Measurements from ENCODE around the gene ANTXRL.
"Not testable (repeated sequence)": the region's sequence is repeated elsewhere in the genome, so short reads cannot be mapped to it uniquely, and the experiment has no call there.

The ANTXRL gene

GRCh38 chr10:46310851-46311250, 24.1 kb downstream of the ANTXRL start:
- DNase-seq: no peak

- no peak for DNase-seq
Observed at GRCh38 chr10:46311501-46311951, 24.7 kb downstream of the ANTXRL start.

GRCh38 chr10:46311961-46312431, 25.2 kb downstream of the ANTXRL start:
- DNase-seq: not testable (repeated sequence)

DNA sequence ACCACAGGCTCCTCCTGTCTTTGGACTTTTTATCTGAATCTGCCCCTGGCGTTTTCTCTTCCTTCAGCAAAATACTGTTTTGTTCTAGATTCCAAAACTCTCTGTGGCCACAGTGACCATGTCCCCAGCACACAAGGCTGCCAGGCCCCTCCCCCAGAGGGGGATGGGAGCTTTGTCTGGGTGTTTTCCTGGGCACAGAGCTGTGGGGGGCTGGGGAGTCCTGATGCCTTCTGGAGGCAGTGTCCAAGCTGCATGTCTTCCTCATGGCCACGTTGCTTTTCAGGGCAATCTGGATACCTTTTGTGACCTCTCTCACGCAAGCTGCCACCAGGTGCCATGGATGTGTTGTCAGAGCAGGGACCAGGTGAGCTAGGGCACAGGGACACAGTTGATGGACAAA, 26.2 kb downstream of the ANTXRL start:
- DNase-seq: no peak

DNA sequence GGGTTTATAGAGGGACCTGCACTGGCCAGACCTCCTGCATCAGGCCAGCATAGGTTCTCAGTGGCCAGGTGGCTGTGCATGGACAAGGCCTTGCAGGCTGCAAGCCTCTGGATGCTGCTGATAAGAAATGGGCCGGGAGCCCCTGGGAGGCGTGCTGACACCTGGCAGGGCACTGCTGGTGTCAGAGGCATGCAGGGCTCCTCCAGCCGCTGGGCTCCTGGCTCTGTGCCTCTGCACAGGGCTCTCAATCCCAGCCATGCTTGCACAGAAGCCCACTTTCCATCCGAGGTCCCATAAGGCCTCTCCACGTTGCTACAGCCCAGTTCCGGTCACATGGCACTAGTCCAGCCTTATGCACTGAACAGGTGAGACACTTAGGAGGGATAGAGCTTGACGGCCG, 27.3 kb downstream of the ANTXRL start:
- no peak for DNase-seq

DNA sequence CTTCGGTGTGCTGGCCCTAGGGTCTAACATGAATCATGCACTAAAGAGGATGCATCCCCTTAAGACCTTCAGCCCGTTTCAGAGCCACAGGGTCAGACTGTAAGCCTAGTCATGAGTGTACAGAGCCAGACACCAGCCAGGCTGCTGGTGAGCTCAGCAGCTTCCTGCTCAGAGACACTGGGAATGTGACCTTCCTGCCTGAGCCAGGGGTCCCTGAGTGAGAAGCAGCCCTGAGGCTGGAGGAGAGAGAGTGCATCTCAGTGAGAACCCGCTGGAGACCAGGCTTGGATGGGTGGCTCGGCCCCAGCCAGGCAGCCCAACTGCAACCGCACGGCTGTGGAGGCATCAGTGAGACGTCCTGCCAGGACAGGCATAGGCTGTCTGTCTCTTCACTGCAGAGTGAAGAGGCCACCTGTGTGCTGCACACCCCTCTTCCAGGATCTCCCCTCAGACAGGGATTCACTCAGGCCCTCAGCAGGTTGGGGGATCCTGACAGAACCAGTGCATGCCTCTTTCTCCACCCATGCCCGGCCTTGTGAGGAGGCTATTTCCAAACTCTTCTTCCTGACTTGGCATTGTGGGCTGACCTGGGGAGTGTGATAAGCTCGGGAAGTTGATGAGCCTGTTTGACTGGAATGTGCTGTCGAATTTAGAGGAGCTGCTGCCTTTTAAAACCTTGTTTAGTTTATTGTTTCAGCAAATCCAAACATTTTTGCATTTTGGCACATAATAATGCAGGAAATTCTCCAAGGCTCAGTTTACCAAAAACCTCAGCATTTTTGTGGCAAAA, 28.5 kb downstream of the ANTXRL start:
- not testable (repeated sequence) for DNase-seq

- no peak for DNase-seq
Observed at GRCh38 chr10:46317370-46317769, 30.6 kb downstream of the ANTXRL start.

- no peak for DNase-seq
Observed at GRCh38 chr10:46317889-46318288, 31.1 kb downstream of the ANTXRL start.

DNA sequence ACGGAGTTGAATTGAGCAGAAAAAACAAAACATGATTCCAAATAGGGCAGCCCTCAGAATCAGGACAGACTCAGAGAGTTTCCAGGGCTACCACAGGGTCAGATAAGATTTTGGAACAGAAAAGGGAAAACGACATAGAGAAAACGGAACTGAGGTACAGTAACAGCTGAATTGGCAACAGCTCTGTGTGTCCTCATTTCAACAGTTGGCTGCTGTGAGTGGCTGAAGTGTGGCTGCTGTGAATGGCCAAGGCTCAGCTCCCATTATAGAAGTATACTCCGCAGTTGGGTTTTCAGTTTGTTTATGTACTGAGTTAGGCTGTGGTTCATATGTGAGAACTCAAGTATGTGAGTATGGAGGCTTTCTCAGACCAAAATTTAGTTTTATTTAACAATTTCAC, 32.0 kb downstream of the ANTXRL start:
- no peak for DNase-seq

DNA sequence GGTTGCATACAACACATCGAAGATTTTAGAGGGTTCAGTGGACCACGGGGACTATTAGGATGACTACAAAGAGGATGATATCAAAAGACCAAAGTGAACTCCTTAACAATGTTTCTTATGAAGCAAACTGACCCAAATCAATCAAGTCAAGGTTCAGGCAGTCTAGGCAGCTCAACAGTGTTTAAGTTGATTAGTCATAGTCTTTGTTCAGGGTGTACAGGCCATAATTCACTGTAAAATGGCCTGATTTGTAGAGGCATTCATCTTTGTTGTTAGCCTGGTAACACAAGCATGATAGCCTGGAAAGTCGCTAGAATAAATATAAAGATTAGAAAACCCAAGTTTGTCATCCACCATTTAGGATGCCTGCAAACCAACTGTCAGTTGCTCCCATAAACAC, 32.6 kb downstream of the ANTXRL start:
- no peak for DNase-seq

GRCh38 chr10:46321770-46322169, 35.0 kb downstream of the ANTXRL start:
- no peak for DNase-seq

GRCh38 chr10:46323176-46323575, 36.4 kb downstream of the ANTXRL start:
- DNase-seq: no peak

GRCh38 chr10:46325021-46325420, 38.2 kb downstream of the ANTXRL start:
- DNase-seq: no peak

- no peak for DNase-seq
Observed at GRCh38 chr10:46326066-46326465, 39.3 kb downstream of the ANTXRL start.

GRCh38 chr10:46326971-46327370, 40.2 kb downstream of the ANTXRL start:
- no peak for DNase-seq

- no peak for DNase-seq
Observed at GRCh38 chr10:46327685-46328084, 40.9 kb downstream of the ANTXRL start.

GRCh38 chr10:46328853-46329689, 42.3 kb downstream of the ANTXRL start:
- no peak for DNase-seq

GRCh38 chr10:46329690-46330016, 42.9 kb downstream of the ANTXRL start:
- no peak for DNase-seq

DNA sequence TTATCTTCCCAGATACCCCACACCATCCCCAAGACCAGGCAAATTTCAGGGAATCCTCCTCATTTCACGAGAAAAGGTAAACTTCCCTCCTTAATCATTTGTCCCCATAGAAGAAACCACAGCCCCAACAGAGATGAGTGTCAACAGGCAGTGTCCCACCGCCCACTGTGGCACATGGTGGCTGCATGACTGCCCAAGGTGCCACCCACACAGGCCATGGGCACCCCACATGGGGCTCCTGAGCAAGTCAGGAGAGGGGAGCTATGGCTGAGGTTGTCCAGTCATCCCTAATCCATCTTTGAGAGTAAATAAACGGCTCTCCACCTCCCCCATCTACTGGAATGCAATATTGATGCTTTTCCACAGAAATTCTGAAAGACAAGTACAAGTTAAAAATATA, 44.1 kb downstream of the ANTXRL start:
- DNase-seq: no peak

DNA sequence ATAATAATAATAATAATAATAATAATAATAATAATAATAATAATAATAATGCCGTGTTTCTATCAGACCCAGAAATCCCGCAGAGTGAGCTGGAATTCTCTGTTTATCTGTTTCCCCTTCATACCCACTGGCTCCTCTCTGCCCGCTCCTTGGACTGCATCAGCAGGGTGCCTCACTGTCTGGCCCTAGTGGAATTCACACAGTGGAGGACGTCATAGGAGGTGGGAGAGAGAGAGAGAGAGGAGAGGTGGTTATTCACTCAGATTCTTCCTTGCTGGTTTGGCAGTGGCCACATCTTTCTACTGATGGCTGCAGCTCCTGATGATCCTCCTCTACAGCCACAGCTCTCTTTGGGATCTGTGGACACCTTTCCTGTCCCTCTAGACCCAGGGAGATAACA, 78.7 kb downstream of the ANTXRL start:
- not testable (repeated sequence) for DNase-seq

GRCh38 chr10:46367209-46367608, 80.4 kb downstream of the ANTXRL start:
- not testable (repeated sequence) for DNase-seq

GRCh38 chr10:46367666-46368240, 81.0 kb downstream of the ANTXRL start:
- DNase-seq: not testable (repeated sequence)

DNA sequence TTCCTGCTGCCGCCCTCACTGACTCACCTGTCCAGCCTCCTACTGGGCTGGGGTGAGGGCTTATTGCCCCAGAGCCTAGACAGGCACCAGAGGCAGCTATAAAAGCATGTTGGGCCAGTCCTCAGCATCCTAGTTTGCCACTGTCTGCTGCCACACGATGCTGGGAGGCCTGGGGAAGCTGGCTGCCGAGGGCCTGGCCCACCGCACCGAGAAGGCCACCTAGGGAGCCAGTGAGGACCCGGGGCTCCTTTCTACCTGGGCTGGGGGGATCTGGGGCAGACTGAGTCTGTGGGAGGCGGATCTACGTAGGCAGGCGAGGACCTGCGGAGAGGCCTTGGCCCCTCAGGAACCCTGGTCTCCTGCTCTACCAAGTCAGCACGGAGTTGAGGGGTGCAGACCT, 82.2 kb downstream of the ANTXRL start:
- not testable (repeated sequence) for DNase-seq

GRCh38 chr10:46374410-46374809, 87.6 kb downstream of the ANTXRL start:
- DNase-seq: not testable (repeated sequence)

All from activated T-cell treated with anti-CD3 and anti-CD28 coated beads, Interleukin-2, amount 50 U/mL, for 1 hour (primary cell).